DMS79 (cell line): ENCODE measurements around the gene RAB19.

Experiments
- DNase-seq: peaks from one replicate; lab custom pipeline; 2025; lab: John Stamatoyannopoulos, UW

The RAB19 gene

GRCh38 chr7:140403878-140404564 is at the start of gene RAB19:
TSS of gene RAB19 (plus strand) at chr7:140404058. CDS start at chr7:140407647, 3,589 bp downstream.
- DNase-seq: peak; percentile 50

GRCh38 chr7:140358024-140358411 is 45.8 kb upstream of the RAB19 start:
- no peak for DNase-seq

GRCh38 chr7:140358412-140359051 is 45.3 kb upstream of the RAB19 start:
- no peak for DNase-seq

GRCh38 chr7:140360697-140361229 is 43.1 kb upstream of the RAB19 start:
- no peak for DNase-seq

- peak; percentile 8 for DNase-seq
These were observed 39.0 kb upstream of the RAB19 start for GRCh38 chr7:140364819-140365218.

GRCh38 chr7:140367528-140367927 is 36.3 kb upstream of the RAB19 start:
- DNase-seq: no peak

- no peak for DNase-seq
These were observed 34.6 kb upstream of the RAB19 start for GRCh38 chr7:140369294-140369693.

GRCh38 chr7:140375323-140375722 is 28.5 kb upstream of the RAB19 start:
- DNase-seq: no peak

- DNase-seq: no peak
These were observed 27.7 kb upstream of the RAB19 start for GRCh38 chr7:140375892-140376730.

- no peak for DNase-seq
These were observed 19.7 kb upstream of the RAB19 start for GRCh38 chr7:140383954-140384713.

GRCh38 chr7:140384894-140385545 is 18.8 kb upstream of the RAB19 start:
- DNase-seq: no peak

- no peak for DNase-seq
These were observed 14.4 kb upstream of the RAB19 start for GRCh38 chr7:140389445-140389844.

GRCh38 chr7:140390034-140390433 is 13.8 kb upstream of the RAB19 start:
- DNase-seq: no peak

- no peak for DNase-seq
These were observed 13.2 kb upstream of the RAB19 start for GRCh38 chr7:140390466-140391190.

GRCh38 chr7:140391634-140392033 is 12.2 kb upstream of the RAB19 start:
- no peak for DNase-seq

GRCh38 chr7:140393756-140394306 is 10.0 kb upstream of the RAB19 start:
- DNase-seq: no peak

- peak; percentile 55 for DNase-seq
These were observed 5.8 kb upstream of the RAB19 start, which contains the start of gene SLC37A3 for GRCh38 chr7:140397784-140398750. TSS of gene SLC37A3 (minus strand) at chr7:140398530. CDS start at chr7:140382526, 16,004 bp downstream.

- no peak for DNase-seq
These were observed 5.0 kb upstream of the RAB19 start for GRCh38 chr7:140398821-140399220.

GRCh38 chr7:140400381-140400780 is 3.5 kb upstream of the RAB19 start:
- no peak for DNase-seq
